GM20431 (cell line): ENCODE results near the gene DAB1.

Experiments
- in situ Hi-C: fragments of 300-500 bp; cut with MseI, MboI; formaldehyde crosslinking; loops from one replicate; pipeline ENCODE4 v1.15.0; 2020; ENCODE audit warnings: low sequenced_read_pairs; ENCODE audit not compliant: unreplicated experiment

DAB1 gene

DNA sequence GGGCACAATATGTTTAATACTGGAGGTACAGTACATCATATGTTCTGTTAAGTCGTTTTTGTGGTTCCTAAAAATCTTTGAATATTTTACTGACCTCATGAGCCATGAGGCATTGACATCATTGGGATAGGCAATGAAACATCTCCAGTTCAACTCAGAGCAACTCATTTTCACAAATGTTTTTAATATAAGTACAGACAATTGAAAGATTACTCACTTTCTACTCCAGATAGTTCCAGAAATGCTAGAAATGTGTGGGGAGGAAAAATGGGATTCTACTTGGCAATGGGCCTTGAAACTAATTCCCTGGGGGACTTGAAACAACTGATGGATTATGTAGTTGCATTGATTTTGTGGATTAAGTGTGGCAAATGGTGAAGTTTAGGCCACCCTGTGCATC lies 450.9 kb downstream of the DAB1 start:
- in situ Hi-C loops, result no loop called here

DNA sequence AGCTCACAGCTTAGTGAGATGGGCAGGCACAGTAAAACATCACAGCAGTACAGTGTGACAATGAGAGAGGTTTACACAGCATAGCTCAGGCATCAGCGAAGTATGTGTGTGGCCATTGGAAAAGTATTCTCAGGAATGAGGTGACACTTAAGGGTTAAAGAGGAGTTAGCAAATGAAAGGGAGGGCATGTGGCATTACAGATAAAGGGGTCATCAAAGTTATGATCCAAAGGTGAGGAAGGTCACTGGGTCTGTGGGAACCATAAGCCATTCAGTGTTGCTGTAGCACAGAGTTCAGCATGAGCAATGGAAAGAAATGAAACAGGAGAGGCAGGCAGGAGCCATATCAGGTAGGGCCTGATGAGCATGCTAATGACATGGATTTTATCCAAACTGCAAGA lies 453.6 kb downstream of the DAB1 start:
- in situ Hi-C loops, result no loop called here

DNA sequence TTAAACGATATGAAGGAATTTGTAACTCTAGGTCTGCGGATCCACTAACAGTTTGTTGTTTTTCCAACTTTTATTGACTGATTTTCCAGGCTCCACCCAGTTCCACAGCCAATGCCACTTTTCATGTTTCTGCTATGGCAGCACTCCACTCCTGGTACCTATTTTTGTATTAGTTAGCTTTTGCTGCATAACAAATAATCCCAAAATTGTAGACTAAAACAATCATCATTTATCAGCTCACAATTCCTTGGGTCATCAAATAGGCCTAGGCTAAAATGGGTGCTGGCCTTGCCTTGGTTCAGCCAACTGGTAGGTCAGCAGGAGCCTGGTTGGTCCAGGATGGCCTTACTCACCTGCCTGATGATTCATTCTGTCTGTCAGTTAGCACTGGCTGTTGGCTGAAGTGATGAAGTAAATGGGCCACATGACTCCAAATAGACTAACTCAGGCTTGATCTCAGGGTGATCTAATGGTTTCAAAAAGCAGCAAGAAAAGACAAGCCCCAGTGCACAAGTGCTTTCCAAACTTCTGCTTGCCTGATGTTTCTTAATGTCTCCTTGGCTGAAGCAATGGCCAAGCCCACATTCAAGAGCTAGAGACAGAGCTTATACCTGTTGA lies 454.9 kb downstream of the DAB1 start:
- in situ Hi-C loops, result no loop called here

DNA sequence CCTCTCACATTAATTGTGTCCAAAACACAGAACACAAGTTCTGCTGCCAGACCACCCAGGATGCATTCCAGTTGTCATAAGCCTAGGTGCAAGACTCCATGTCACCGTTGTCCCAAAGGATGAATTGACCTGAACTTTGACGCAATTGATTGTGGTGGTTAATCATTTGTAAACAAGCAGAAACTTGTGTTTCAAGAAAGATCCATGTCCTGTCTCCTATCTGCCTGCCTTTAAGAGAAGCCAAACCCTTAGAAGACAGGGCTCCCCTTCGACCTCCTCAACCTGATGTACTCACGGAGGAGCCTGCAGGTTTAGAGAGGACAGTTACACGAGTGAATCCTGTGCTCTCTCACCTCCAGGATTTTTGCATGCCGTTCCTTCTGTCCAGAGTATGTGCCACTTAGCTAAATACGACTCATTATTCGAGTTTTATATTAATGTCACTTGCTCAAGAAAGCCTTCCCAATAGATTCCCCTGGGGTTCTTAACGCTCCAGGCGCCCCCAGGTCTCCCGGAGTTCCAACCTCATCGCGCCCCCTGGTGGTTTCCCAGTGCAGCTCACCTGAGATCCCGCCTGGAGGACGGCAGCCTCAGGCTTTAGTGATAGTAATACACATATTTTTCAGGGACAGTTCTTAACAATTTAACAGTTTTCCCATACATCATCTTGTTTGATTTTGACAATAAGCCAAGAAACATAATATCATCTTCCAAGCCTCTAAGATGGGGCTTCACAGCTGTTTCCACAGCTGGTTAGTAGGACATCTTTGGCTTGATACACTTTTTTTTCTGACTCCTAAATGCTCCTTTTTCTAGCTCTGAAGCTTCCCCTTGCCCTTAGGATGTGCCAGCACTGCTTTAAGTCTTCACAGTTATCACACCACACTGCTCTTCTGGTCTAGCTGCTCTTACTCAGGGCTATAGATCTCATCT lies 455.7 kb downstream of the DAB1 start:
- in situ Hi-C loops, result no loop called here

DNA sequence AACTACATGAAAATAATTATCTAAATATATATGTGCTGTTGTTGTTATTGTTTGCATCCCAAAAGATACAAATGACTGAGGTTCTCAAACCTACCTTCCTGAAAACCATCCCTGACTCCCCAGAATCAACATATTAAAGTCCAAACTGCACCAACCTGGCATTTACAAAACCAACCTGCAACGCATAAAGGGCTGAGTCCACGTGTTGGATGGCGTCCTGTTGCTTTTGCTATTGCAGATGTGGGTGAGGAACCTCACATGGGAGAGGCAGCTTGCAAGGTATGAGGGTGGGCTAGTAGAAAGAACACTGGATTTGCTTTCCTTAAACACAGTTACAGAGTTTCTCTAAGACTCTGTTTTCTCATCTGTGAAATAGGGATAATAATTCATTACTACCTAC lies 456.5 kb downstream of the DAB1 start:
- in situ Hi-C loops, result no loop called here

DNA sequence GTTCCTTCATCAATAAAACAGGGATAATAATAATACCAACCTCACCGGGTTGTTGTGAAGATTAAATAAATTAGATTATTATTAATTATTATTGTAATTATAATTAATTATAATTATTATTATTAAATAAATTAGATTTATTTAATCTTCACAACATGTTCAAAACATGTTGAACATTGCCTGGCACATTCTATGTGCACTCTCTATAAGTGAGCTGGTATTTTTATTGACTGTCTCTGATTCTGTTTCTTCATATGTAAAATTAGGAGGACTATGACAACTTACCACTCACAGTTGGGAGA lies 457.2 kb downstream of the DAB1 start:
- in situ Hi-C loops, result no loop called here

DNA sequence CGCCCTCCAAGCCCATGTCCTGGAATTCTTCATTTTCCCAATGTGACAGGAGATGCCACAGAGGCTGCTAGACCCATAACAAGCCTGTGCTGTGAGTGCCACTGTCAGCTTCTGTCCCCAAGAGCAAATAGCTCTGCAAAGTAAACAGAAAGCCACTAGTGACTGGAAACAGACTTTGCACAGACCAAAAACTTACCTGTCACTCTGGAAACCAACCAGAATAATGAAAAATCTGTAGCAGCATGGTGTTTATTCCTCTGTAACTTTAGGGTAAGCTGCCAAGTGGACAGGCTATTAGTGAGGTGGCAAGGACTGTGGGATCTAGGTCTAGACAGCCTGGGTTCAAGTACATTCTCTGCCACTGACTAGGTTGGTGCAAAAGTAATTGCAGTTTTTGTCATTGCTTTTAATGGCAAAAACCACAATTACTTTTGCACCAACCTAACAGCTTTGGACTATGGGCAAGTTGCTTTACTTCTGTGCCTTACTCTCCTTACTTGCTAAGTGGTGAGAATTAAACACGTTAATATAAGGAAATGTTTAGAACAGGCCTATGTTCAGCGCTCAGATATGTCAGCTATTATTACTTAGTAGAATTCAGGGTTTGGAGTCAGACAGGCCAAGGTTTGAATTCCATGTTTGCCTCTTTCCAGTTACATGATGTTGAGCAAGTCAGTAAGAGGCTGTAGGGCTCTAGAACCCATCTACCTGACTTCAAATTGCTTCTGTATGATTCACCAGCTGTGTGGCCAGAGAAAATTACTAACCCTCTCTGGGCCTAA lies 457.8 kb downstream of the DAB1 start, which contains the start of gene C8B:
C8B (minus strand) TSS at position 100 of the 782 bp plus-strand sequence; CDS start at position 33, 67 bp downstream.
- in situ Hi-C loops, result no loop called here

DNA sequence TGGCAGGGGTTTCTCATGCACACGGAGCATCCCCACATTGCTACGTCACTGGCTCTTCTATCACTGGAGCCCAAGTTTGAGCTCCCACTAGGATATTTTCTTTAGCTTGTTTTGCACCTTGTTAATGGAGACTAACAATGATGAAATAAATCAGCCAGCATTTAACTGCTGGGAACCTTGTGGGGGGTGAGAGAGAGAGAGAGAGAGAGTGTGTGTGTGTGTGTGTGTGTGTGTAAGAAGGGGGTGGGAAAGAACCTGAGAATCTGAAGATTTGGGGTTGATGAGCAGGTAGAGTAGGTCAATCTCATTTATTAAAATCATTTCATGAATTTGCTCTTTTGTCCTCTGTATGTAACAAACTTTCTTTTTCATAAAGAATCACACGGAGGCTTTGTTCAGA lies 458.7 kb downstream of the DAB1 start:
- in situ Hi-C loops, result no loop called here

DNA sequence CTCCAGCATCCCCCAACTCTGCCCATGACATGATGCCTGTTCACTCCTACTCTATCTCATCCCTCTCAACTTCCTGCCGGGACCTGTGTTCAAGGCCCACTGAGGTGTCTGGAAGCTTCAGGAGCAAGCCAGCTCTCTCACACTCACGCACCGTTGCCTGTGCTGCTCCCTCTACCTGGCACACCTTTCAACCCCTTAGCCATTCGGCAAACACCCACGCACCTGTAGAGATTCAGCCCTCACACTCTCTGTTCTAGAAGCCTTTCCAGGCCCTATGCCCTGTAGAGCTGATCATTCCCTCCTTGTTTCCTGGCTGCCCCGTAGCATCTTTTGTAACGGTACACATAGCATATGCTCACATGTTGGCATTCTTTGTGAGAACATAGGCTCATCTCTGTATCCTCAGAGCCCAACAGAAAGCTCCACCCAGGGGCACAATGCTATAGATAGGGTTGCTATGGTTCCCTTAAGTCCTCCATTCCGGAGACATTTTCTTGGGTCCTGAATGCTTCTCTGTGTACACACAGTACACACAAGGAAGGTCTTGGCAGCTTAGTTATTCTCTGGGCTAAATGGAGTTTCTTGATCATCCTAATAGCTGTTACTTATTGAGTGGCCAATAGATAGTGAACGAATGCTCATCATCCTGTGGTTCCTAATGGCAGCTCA lies 459.4 kb downstream of the DAB1 start:
- in situ Hi-C loops, result no loop called here

DNA sequence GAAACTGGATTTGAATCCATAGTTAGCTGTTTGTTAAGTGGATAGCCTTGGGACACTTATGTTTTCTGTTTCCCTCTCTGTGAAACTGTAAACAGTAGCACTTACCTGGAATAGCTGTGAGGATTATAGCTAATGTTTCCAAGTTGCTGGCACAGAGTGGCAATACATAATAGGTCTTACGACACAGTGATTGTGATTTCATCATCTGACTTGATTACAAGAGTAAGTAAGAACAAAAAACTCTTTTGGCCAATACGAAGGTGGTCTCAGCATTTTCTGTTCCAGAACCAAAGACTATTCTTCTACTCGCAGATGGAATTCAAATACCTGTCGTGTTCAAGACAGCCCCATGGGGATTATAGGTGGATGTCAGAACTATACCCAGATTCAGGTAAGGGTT lies 460.2 kb downstream of the DAB1 start:
- in situ Hi-C loops, result no loop called here

DNA sequence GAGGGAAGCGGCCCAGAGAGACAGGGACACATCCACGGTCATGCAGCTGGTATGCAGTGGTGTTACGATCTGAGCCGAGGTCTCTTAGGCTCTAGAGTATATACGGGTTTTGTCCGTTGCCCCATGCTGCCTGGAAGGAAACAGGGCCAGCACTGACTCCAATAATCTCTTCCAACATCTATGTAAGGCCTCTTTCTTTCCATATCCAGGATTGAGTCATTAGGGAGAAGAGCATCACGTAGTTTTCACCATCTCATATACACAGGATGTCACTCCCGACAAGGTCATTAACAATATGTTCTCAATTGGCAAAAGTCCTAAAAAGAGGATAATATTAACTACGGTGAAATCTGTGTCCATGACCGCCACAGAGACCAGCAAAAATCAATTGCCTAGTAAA lies 462.4 kb downstream of the DAB1 start:
- in situ Hi-C loops, result no loop called here

DNA sequence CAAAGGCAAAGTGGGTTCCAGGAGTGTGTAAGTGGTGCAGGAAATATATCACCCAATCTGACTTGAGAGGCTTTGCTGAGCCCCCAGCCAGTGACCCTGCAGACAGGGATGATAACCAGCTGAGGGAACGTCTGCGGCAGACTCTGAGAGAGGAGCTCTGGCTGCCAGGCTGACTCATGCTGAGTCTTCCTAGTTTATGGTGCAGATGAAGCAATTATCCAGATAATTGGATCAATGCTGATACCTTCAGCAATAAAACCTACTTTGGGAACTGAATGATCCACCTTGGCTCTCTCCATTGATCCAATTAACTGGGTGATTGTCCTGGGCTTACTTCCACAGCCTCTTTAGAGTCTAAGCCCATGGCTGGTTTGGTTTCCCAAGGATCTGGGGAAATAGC lies 465.3 kb downstream of the DAB1 start:
- in situ Hi-C loops, result no loop called here

DNA sequence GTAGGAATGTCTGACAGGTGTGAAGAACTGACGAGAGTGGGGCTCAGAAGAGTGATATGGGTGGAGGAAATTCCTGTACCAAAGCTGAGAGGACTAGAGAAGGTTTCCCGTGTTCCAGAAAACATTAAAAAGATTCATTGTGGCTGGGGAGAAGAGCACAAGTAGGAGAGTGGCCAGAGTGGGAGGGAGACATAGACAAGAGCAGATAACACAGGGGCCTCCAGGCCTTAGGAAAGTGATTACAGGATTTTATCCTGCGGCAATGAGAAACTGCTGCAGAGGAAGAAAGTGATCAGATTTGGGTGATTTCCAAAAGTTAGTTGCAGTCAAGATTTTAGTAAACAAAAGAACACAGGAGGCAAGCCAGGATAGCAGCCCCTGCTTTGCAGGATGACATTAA lies 465.9 kb downstream of the DAB1 start:
- in situ Hi-C loops, result no loop called here

DNA sequence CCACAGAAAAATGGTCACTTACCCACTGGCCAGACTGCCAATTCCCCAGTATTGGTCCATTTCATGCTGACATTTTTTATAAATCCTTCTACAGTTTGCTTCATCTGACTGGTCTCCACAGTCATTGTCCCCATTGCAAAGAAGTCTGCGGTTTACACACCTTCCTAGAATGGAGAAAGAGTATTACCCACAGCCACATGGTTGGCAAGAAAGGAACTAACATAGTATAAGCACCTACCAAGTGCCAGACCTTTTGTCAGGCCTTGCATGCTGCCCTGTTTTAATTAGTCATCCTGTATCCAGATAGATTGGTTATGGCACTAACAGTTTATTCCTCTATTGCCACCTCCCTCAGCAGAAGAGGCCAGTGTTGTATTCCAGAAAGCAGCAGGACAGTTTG lies 469.2 kb downstream of the DAB1 start:
- in situ Hi-C loops, result no loop called here

DNA sequence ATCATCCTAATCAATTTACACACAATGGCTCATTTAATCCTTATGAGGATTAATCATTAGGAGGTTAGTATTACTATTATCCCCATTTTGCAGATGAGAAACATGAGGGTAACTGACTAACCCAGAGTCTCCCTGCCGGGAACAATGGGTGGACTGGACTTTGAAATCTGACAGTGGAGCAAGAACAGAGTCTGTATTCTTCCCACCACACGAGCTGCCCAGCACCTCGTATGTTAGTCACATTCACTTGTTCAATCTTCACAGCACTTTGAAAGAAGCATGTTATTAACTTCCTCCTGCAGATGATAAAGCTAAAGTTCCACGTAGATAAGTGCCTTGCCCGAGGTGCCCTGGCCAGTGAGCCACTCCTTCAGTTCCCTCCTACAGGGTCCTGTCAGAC lies 470.5 kb downstream of the DAB1 start:
- in situ Hi-C loops, result no loop called here

DNA sequence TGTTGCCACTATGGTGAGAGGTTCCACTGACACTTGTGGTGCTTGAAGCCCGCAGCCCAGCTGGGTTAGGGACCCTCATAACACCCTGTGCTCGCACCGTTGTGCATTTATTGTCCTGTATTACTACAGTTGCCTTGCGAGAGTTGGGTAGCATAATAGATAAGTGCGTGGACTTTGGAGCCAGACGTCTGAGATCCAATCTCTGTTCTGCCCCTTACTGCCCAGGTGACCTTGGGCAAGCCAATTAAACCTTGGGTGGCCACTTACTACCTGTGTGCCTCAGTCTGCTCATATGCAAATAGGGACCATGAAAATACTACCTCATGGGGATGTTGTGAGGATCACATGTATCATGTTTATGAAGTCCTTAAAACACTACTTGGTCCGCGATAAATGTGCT lies 471.4 kb downstream of the DAB1 start:
- in situ Hi-C loops, result no loop called here

DNA sequence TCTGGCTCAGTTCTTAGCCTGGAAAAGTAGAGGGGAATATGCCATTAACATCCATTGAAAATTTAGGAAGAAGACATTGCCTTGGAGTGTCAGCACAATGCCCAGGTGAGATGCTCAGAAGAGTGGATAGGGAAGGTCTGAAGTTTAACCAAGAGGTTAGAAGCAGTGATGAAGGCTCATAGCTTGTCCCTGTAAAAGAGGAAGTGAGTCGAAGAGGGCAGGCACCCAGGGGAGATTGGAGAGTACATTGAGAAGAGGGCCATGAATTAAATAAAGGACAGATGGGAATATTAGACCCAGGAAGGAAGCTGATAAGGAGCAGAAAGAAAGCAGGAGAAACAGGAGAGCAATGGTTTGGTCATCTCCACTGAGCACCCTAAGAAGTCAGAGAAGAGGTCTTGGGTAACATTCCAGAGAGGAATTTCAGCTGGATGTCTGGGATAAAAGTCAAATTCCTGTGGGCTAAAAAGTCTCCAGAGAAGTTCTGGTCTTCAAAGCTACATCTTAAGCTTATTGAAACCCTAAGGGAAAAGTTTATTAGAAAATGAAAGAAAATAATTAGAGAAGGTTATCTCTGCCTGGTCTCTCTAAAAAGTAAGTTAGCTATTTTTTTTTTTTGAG lies 475.3 kb downstream of the DAB1 start:
- in situ Hi-C loops, result no loop called here
